GM20000 (cell line): ENCODE data around the gene CLIC3.

Source experiments
- DNase-seq: peaks from one replicate; pipeline ENCODE4 v3.0.0; 2012; ENCODE audit warnings: low spot score
- CTCF ChIP-seq: IDR thresholded peaks from 2 replicates; pipeline ENCODE4 v1.5.1; 2012; ENCODE audit warnings: mild to moderate bottlenecking, control low read depth; ENCODE audit errors: extremely low read depth, missing control alignments

CLIC3 gene

GRCh38 chr9:136996361-136997292, at the start of gene CLIC3:
TSS of gene CLIC3 (minus strand) at chr9:136996568. CDS start at chr9:136996543, 25 bp downstream.
- no peak for DNase-seq
- no peak for TF ChIP-seq CTCF

- TF ChIP-seq CTCF, result no peak
- no peak for DNase-seq
Observed at GRCh38 chr9:137045294-137046087, 49.1 kb upstream of the CLIC3 start.

GRCh38 chr9:137044502-137045177, 48.3 kb upstream of the CLIC3 start:
- no peak for TF ChIP-seq CTCF
- no peak for DNase-seq

GRCh38 chr9:137044037-137044436, 47.7 kb upstream of the CLIC3 start:
- DNase-seq, result no peak
- TF ChIP-seq CTCF, result no peak

GRCh38 chr9:137042751-137043727, 46.7 kb upstream of the CLIC3 start:
- no peak for TF ChIP-seq CTCF

GRCh38 chr9:137041124-137041523, 44.8 kb upstream of the CLIC3 start:
- TF ChIP-seq CTCF, result no peak

More at GRCh38 chr9:137042751-137043727, 46.7 kb upstream of the CLIC3 start:
- no peak for DNase-seq

More at GRCh38 chr9:137041124-137041523, 44.8 kb upstream of the CLIC3 start:
- no peak for DNase-seq
